RKO (cell line): ENCODE results near the gene DGCR2.
"Not testable (repeated sequence)": the region's sequence is repeated elsewhere in the genome, so short reads cannot be mapped to it uniquely, and the experiment has no call there.

Source experiments
- DNase-seq: peaks from one replicate; pipeline ENCODE4 v3.0.0-alpha.2; 2016; ENCODE audit warnings: low spot score

The DGCR2 gene

DNA sequence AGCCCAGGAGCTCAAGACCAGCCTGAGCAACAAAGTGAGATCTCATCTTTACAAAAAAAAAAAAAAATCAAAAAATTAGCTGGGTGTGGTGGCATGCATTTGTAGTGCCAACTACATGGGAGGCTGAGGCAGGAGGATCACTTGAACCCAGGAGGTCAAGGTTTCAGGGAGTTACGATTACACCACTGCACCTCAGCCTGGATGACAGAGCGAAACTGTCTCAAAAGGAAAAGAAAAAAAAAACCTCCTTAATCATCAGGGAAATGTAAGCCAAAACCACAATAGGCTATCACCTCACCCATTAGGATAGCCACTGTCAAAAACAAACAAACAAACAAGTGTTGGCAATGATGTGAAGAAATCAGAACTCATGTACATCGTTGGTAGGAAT lies 13.4 kb downstream of the DGCR2 start:
- DNase-seq = no peak

DNA sequence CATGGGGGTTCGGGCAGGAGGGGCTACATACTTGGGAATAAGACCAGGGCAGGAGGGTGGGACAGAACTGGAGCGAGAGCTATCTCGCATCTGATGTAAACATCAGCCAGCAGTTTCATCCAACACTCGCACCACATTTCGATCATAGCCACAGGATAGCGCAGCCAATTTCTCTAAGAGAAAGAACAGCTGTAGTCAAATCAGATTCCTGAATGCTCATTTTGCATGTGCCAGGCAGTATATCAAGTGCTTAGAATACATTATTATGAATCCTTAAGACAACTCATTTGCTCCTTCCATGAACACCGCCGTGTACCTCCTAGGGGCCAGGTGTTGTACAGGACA lies 14.5 kb downstream of the DGCR2 start:
- no peak for DNase-seq

DNA sequence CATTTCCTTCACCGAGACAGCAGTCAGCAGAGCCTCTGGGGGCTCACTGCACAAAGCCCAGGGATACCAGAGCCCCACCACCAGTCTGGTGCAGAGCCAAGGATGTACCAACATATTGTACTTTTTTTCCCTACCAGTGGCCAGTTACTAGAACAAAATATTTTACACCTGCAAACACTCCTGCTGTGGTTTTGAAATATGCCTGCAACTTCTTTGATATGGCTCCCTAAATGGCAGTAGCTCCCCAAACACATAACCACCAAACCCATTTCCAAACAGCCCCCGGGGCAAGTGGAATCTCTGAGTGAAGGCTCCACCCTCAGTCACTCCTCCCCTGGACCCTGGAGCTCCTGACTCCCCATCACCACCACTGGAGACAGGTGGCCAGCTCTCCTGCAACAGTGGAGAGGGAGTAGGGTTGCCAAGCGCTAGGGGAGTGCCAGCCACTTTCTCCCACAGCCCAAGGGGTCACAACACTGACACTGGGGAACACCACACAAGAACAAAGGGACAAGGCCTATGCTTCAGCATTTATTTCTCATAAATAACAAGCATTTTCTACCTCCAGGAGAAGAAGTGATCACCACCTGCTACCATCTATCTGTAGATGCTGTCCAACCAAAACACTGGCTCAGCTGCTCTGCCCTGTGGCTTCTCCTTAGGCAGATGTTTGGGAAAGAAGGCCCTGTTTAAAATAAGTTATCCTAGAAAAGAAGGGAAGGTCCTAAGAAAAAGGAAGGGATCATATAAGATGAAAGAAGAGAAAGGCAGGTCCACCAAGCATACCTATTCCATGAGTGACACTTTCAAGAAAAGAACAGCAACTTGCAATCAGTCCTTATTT lies 15.1 kb downstream of the DGCR2 start:
- DNase-seq = no peak

DNA sequence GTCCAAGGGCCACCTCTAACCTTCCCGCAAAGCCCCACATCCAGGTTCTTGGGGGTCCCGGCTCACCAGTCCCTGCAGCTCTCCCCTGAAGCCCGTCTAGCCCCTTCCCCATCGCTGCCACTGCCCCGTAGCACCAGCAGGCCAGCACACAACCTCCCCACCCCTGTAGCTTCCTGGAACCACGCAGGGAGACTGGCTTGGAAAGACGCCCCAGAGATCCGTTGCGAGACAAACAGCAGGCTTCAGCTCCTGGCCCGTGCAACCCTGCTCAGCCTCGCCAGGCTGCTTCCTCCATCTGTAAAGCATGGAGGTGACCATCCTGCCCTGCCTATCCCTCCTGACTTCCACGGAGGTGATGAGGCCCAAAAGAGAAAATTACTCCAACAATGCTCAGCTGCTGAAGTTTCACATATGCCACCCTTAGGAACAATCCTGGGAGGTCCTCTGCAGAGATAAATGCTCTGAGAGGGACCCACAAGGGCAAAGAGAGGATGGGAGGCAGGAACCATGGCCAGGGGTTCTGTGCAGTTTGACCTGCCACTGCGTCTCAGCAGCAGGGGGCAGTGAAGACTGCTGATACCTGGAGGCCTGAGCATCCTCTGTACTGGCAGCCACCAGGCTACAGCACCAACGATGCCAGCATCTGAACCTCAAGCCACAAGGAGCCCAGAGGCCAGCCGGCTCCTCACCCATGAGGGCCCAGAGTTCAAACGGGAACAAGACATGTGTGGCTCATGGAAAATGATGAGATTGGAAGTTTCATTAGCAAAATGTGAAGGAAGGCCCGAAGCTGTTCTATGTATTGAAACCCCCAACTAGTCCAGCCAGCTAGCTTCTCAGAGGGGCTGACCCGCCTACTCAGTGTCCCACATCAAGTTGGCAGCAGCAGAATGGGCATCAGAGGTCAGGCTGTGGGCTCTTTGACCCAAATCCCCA lies 16.1 kb downstream of the DGCR2 start:
- DNase-seq = no peak

DNA sequence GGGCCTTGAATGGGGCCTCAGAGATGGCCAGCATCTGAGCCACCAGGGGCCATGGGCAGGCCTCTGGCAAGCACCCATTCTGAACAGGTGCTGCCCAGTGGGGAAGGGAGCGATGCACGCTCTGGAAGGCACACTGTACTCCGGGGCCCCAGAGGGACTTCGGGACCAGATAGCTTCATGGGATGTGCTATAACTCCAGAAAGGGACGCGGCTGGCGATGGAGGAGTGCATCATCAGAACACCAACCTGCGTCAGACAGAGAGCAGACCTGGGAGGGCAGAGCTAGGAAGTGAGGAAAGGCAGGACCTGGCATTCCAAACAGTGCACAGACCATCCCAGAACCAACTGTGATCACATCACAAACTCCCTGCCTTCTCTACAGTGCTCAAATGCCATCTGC lies 16.8 kb downstream of the DGCR2 start:
- DNase-seq = no peak

DNA sequence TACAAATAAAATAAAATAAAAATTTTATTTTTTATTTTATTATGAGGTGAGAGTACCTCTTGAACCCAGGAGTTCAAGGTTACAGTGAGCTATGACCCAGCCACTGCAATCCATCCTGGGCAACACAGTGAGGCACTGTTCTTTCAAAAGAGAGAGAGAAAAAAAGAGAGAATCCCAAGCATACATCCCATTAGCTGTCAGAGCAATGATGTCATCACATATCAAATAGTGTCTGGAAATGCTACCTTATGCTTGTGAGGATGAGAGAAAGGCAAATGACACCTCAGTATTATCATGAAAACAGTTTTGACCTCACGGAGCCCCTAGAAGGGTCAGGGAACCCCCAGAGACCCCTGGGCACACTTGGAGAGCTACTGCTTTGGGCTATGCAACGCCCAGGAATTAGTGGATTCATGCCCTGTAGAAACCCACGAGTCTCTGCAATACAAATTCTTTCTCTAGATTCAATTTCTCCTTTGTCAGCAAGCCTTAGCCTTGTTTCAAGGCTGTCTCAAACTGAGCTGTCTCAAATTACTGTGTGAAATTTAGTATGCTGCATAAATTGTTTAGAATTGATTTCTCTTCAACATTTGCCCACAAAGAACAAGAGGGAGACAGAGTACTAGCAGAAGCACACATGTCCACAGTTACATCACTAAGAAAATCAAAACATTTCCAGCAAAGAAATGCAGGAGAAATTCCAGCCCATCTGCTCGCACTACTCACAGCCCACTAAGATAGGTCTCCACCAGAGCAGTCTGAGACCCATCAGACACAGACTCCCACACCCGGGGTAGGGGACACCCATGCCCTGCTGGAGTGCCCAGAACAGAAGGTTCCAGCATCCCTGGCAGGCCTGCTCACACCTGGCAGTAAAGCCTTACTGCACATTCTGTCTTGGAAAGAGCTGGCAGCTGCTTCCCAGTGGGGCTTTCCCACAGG lies 18.1 kb downstream of the DGCR2 start:
- no peak for DNase-seq

DNA sequence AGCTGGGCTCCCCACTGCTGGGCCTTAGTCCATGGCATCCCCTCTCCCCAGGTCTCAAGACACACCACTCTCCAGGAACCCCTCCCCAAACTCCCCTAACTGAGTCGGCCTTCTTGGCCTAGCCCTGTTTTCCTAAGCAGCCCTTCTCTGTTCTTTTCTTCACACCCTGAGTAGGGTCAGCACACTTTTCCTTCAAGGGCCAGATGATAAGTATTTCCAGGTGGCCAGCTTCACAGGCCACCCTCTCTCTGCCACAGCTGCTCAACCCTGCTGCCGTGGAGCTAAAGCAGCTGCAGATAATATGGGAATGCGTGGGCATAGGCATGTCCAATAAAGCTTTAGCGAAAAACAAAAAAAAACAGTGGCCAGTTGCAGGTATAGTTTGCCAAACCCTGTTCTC lies 24.1 kb downstream of the DGCR2 start:
- no peak for DNase-seq

DNA sequence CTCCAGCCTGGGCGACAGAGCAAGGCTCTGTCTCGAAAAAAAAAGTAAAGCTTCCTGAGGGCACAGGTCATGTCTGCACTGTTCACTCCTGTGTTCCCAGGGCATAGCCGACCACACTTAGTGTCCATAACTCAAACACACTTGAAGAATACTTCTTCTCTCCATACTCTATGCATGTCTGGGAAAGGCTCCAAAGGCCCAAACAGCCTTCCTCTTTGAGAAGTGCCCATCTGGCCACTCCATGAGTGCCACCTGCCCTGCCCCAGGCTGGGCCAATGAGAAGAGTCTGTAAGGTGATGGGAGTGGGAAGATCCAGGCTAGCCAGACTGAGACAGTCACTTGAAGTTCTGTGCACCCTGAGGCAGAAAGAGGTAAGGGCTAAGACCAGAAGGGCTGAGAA lies 24.7 kb downstream of the DGCR2 start:
- DNase-seq = no peak

DNA sequence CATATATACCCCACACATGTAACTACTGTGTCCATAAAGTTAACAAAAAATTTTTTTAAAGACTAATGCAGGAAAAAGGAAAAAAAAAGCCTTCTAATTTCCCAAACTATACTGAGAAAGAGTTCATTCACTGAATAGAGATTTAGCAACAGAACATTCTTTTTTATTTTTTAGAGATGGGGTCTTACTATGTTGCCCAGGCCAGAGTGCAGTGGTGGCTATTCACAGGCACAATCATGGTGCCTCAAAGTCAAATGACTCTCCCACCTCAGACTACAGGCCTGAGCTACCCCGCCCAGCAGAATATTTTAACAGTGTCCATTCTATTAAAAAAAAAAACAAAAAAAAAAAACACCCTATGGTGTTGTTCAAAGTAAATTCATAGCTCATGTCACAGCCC lies 25.7 kb downstream of the DGCR2 start:
- DNase-seq = no peak

DNA sequence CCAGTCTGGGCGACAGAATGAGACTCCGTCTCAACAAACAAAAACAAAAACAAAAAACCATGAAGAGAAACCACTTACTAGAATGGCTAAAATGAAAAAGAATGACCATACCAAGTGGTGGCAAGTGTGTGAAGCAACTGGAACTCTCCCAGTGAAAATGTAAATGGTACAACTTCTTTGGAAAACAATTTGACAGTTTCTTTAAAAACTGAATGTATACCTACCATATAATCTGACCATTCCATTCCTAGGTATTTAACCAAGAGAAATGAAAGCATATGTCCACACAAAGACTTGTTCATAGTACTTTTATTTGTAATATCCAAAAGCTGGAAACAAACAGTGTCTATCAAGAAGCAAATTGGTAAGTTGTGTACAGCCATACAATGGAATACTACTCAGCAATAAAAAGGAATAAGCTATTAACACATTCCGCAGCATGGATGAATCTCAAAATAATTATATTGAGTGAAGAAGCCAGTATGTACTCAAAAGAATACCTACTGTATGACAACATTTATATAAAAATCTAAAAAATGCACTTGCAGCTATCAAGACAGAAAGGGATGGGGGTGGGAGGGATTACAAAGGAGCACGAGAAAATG lies 27.7 kb downstream of the DGCR2 start:
- DNase-seq = no peak

DNA sequence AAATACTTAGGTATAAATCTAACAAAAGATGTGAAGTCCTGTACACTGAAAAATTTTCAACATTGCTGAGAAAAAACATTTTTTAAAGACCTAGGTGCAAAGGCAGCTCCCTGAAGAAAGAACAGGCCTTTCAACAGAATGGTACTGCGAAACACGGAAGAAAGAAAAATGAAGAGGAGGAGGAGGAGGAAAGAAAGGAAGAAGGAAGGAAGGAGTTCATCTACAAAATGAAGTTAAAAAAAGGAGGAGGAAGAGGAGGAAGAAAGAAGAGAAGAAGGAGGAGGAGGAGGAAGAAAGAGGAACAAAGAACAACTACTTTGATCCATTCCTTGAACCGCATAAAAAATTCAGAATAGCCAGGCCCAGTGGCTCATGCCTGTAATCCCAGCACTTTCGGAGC lies 29.5 kb downstream of the DGCR2 start:
- no peak for DNase-seq

DNA sequence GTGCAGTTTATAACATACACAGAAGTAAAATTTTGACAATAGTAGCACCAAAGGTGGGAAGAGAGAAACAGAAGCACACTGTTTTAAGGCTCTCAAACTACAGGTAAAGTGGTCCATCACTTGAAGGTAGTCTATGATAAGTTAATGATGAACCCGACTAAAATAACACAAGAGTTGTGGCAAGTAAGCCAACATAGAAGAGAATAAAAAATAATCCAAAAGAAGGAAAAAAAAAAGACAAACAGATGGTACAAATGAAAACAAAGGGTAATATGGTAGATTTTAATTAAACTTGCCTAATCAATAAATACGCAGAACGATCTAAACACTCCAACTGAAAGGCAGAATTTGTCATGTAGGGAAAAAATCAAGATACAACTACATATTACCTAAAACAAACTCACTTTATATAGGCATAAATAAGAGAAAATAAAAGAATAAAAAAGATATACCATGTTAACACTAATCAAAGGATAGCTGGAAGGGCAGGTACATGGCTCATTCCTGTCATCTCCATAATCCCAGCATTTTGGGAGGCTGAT lies 31.6 kb downstream of the DGCR2 start:
- DNase-seq = no peak

DNA sequence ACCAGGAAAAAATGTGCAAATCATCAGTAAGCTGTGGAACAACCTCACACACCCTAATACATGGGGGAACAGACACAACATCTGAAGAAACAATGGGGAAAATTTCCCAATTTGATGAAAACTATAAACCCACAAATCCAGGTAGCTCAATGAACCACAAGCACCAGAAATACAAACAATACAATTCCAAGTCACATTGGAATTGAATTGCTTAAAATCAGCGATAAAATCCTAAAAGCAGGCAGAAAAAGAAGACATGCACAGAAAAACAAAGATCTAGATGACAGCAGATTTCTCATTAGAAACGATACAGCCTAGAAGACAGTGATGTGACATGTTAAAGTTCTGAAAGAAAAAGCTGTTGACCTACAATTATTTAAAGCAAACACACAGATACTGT lies 32.0 kb downstream of the DGCR2 start:
- no peak for DNase-seq

DNA sequence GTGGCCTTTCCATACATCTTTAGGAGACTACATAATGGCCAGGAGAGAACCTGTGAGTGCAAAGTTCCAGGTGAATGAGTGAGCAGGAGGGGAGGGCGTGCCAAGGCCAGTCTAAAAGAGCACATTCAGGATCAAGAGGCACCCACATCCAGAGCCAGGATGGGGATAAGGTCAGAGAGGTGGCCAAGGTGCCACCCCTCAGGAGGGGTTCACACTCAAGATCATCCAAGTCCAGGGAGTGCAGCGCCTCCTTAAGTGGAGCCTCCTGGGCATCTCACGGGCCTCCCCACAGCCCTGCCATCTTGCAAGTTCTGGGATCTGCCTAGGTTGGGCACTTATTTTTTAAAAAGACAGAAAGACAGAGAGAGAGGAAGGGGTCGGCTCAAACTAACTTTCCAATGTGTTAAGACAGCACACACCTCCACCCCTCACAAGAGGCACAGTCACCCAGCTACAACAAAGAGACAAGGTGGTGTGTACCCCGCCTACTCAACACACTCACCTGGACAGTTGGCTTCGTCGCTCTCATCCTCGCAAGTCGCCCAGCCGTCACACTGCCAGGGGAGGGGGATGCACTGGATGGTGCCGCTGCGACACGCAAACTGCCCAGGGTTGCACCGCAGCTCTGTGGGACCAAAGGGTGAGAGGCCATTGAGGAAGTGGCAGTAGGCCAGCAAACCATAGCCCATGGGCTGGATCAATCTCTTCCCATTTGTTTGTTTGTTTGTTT lies 33.2 kb downstream of the DGCR2 start:
- no peak for DNase-seq

DNA sequence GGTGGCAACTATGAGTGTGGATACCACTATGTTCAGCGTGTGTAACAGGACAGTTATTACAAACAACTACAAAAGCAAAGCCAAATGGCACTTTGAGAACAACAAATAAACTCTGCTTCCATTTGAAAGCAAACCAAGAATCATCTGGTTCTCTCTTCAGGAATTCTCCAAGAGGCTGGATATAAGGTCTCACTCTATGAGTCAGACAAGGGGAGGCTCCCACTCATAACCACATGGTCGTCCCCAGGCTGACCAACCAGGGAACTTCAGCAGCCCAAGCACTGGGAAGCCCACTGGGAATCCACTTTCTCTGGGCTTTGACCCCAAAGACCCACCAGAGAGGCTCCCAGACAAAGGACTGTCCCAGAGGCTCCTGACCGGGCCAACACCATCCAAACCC lies 35.3 kb downstream of the DGCR2 start:
- DNase-seq = no peak

DNA sequence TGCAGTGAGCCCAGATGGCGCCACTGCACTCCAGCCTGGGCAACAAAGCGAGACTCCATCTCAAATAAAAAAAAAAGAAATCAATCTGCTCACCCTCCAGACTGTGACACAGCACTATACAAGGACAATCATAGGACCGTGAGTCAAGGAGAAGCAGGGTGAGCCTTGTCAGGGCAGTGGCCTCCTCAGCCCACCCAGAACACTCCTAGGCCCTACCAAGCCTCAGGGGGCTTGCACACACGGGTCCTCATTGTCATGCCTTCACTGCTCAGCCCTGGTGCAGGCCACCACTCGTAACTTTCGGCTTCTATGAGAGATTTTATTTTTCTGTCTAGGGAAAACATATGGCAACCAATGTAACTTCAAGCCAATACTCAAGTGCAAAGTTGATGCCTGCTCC lies 35.8 kb downstream of the DGCR2 start:
- DNase-seq = no peak

DNA sequence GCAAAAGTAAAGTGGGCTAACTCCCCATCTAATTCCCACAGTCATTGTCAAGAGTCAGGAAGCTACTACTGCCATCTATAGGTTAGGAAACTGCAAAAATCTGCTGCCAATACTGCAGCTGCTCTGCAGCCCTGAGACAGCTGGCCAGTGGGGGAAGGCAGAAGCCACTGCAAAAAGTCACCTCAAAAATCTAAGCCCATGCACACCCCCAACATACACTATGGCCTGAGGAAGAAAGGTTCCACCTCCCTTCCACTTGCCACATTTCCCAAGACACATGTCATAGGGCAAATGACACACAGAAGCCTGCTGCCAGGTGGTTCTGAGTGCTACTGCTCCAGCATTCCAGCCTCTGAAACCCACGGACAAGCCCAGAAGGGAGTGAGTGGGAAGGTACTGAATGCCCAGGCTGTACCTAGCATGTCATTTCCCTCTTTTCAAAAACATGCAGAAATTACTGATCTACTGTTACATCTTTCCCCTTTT lies 36.9 kb downstream of the DGCR2 start:
- DNase-seq = peak; percentile 57

DNA sequence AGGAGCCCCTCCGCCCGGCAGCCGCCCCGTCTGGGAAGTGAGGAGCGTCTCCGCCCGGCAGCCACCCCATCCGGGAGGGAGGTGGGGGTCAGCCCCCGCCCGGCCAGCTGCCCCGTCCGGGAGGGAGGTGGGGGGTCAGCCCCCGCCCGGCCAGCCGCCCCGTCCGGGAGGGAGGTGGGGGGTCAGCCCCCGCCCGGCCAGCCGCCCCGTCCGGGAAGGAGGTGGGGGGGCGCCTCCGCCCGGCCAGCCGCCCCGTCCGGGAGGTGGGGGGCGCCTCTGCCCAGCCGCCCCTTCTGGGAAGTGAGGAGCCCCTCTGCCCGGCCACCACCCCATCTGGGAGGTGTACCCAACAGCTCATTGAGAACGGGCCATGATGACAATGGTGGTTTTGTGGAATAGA lies 37.6 kb downstream of the DGCR2 start:
- not testable (repeated sequence) for DNase-seq

DNA sequence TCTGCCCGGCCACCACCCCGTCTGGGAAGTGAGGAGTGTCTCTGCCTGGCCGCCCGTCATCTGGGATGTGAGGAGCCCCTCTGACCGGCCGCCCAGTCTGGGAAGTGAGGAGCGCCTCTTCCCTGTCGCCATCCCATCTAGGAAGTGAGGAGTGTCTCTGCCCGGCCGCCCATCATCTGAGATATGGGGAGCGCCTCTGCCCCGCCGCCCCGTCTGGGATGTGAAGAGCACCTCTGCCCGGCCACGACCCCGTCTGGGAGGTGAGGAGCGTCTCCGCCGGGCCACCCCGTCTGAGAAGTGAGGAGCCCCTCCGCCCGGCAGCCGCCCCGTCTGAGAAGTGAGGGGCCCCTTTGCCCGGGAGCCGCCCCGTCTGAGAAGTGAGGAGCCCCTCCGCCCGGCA lies 38.1 kb downstream of the DGCR2 start:
- DNase-seq = not testable (repeated sequence)

DNA sequence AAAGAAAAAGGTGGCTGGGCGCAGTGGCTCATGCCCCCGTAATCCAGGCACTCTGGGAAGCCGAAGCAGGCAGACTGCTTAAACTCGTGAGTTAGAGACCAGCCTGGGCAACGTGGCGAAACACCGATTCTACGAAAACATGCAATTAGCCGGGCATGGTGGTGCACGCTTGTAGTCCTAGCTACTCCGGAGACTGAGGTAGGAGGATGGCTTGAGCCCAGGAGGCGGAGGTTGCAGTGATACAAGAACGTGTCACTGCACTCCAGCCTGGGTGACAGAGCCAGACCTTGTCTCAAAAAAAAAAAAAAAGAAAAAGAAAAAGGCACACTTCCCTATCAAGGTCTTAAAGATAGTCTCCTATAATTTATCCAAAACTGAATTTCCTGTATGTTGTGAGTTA lies 39.4 kb downstream of the DGCR2 start:
- no peak for DNase-seq

DNA sequence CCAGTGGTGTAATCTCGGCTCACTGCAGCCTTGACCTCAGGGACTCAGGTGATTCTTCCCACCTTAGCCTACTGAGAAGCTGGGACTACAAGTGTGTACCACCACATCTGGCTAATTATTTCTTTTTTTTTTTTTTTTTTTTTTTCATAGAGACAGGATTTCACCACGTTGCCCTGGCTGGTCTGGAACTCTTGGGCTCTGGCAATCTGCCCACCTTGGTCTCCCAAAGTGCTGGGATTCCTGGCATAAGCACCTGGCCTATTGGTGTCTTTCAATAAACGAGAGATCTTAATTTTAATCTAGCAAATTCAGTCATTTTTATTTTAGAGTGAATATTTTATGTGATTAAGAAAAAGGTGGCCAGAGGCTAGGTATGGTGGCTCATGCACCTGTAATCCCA lies 40.1 kb downstream of the DGCR2 start:
- no peak for DNase-seq
